Left lobe of liver (tissue), 2 donors: Measurements from ENCODE around the gene VRK2. TPM values are rescaled to one million over a fixed set of nuclear protein-coding genes. Genes with fewer than 3 reads are reported as not detected.
"Not testable (repeated sequence)": the region's sequence is repeated elsewhere in the genome, so short reads cannot be mapped to it uniquely, and the experiment has no call there.

Experiments
- ATAC-seq: fragments of 200-7000 bp; cut with Tn5 transposase; one replicate; pipeline ENCODE4 v1.9.1; 2020; ENCODE audit warnings: mild to moderate bottlenecking, moderate library complexity
- DNase-seq: peaks from one replicate; pipeline ENCODE4 v3.0.0-alpha.2; 2020; ENCODE audit warnings: low spot score
- total RNA-seq: library from RNA; stranded (reverse); gene quantifications from one replicate; pipeline ENCODE4 v1.2.1, GENCODE V29; 2021
- donor health status: DM: no; HTN: no; CAD: no; lungs with moderate emphysema.
- donor health status: DM: no; HTN: yes; CAD: no.

VRK2 gene
- total RNA-seq, 1 donor from 2014 or later = 8.5 TPM

GRCh38 chr2:58052978-58053377 lies 6.4 kb downstream of the VRK2 start:
- ATAC-seq = no peak
- no peak for DNase-seq

GRCh38 chr2:58054264-58054663 lies 7.7 kb downstream of the VRK2 start:
- no peak for DNase-seq
- ATAC-seq = no peak

- DNase-seq (no peak), ATAC-seq (no peak)
These were observed 8.6 kb downstream of the VRK2 start for GRCh38 chr2:58055033-58055786.

GRCh38 chr2:58056192-58056916 lies 9.7 kb downstream of the VRK2 start:
- ATAC-seq = no peak

GRCh38 chr2:58057707-58058530 lies 11.3 kb downstream of the VRK2 start:
- DNase-seq (no peak), ATAC-seq (no peak)

More at GRCh38 chr2:58056192-58056916, 9.7 kb downstream of the VRK2 start:
- no peak for DNase-seq

GRCh38 chr2:58063641-58064040 lies 17.0 kb downstream of the VRK2 start:
- DNase-seq (no peak), ATAC-seq (no peak)

GRCh38 chr2:58064086-58064485 lies 17.5 kb downstream of the VRK2 start:
- no peak for ATAC-seq
- DNase-seq = no peak

- no peak for DNase-seq
- ATAC-seq = no peak
These were observed 18.6 kb downstream of the VRK2 start for GRCh38 chr2:58065248-58065647.

GRCh38 chr2:58067001-58067400 lies 20.4 kb downstream of the VRK2 start:
- ATAC-seq = no peak
- DNase-seq = no peak

- ATAC-seq (no peak), DNase-seq (no peak)
These were observed 24.2 kb downstream of the VRK2 start for GRCh38 chr2:58070765-58071164.

GRCh38 chr2:58072102-58072501 lies 25.5 kb downstream of the VRK2 start:
- DNase-seq = no peak
- ATAC-seq = no peak

- DNase-seq (no peak), ATAC-seq (no peak)
These were observed 26.4 kb downstream of the VRK2 start for GRCh38 chr2:58073008-58073407.

- DNase-seq = no peak
- ATAC-seq = no peak
These were observed 27.1 kb downstream of the VRK2 start for GRCh38 chr2:58073751-58074150.

- no peak for DNase-seq
- no peak for ATAC-seq
These were observed 34.4 kb downstream of the VRK2 start for GRCh38 chr2:58081000-58081399.

GRCh38 chr2:58089081-58089480 lies 42.5 kb downstream of the VRK2 start:
- ATAC-seq (no peak), DNase-seq (no peak)

GRCh38 chr2:58092772-58093171 lies 46.2 kb downstream of the VRK2 start:
- not testable (repeated sequence) for DNase-seq, ATAC-seq

- DNase-seq (no peak), ATAC-seq (no peak)
These were observed 50.4 kb downstream of the VRK2 start for GRCh38 chr2:58097025-58097424.

- no peak for ATAC-seq
- DNase-seq = no peak
These were observed 51.9 kb downstream of the VRK2 start for GRCh38 chr2:58098254-58099095.

GRCh38 chr2:58099096-58099769 lies 52.6 kb downstream of the VRK2 start:
- no peak for ATAC-seq
- DNase-seq = no peak

GRCh38 chr2:58101500-58101899 lies 54.9 kb downstream of the VRK2 start:
- ATAC-seq (no peak), DNase-seq (no peak)
